ENCODE results near the gene SPI1. TPM values are rescaled to one million over a fixed set of nuclear protein-coding genes. Genes with fewer than 3 reads are reported as not detected.

SPI1 gene
- total RNA-seq, 1 donor from 2014 or later, result 5.0 TPM

DNA sequence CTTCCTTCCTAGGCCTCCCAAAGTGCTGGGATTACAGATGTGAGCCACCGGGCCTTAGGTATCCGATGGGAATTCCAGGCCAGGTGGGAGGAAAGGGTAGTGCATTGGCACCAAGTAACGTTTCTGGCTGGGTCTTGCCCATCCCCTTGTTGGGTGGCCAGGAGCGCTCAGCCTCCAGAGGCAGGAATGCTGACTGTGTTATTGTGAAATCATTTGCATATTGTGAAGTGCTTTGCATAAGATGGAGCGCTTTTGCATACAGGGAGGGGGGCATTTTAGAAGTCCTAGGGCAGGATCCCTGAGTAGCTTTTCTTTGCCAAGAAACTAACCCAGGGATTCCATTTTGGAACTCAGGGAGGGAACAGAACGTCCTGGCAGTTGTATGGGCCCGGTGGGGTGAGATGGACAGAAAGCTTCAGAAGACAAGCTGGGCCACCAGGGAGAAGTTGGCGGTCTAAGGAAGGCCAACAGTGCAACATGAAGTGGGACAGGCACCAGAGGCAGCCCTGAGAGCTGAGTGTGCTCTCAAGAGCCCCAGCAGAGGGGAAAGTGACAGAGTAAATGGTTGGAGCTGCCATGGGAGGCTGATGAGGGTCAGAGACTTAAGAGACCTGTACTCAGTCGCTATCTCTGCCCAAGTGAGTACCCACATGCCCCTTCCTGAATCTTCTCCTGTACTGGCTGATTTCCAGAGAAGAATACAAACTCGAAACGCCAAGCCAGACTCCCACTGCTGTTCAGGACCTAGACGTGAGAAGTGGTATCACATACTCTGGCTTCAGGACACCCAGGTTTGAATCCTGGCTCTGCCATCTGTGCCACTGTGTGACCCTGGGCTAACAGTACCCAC is 28.8 kb upstream of the SPI1 start:
- no peak for DNase-seq

DNA sequence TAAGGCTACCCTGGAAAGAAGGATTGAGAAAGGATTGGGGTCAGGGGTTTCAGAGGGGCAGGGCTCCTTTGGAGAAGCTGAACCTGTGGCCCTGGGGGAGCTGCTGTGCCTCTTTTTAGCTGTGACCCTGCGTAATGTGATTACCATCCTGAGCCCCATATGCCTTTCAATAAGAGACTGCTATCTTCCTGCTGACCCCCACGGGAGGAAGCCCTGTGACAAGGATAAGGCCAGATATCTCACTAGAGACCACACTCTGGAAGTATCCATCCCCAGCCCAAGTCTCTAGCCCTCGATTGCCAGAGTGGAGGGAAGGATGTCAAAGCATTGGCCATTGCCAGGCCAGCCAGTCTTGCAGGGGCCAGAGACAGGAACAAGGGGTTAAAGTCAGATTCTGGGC is 25.2 kb upstream of the SPI1 start:
- no peak for DNase-seq

GRCh38 chr11:47403135-47403534 is 24.8 kb upstream of the SPI1 start:
- DNase-seq, result no peak

DNA sequence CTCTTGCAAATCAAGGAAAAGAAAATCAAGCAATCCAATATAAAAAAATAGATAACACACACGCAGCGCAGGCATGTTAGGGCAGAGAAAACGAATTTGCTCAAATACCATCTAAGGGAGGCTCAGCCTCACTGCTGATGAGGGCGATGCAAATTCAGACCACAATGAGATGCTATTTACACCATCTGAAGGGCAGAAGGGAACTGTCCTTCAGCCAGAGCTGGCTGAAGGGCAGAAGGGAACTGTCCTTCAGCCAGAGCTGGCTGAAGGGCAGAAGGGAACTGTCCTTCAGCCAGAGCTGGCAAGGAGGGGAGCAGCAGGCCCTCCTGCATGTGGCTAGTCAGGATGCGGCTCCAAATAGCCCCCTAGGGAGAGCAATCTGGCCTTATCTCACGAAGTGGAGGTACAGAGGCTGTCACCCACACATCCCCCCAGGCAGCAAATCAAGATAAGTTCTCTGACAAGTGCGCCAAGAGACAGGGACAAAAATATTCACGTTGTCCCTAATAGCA is 22.5 kb upstream of the SPI1 start:
- DNase-seq, result no peak

GRCh38 chr11:47399860-47400767 is 21.8 kb upstream of the SPI1 start:
- peak; percentile 44 for DNase-seq

DNA sequence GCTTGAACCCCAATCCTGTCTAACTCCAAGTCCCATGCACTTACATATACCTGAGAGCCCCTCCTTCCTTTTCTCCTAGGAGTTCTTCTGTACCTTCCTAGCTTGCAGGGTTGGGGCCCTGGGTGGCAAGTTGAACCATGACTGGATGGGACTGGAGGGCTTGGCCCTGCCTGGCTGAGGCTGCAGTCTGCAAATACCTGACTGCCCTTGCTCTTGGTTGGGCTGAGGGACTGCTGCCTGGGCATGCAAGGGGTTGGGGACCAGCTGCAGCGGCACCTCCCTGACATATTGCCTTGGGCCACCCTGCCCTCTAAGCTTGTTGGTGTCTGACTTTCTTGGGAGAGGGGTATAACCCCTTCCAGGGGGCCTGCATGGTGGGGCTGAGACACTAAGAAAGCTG is 20.2 kb upstream of the SPI1 start:
- no peak for DNase-seq

- DNase-seq, result no peak
Measured at GRCh38 chr11:47398011-47398410, 19.7 kb upstream of the SPI1 start.

GRCh38 chr11:47396049-47396320 is 17.6 kb upstream of the SPI1 start:
- DNase-seq, result no peak

- DNase-seq, result no peak
Measured at GRCh38 chr11:47395223-47396048, 17.1 kb upstream of the SPI1 start.

- DNase-seq, result no peak
Measured at GRCh38 chr11:47394322-47395222, 16.2 kb upstream of the SPI1 start.

DNA sequence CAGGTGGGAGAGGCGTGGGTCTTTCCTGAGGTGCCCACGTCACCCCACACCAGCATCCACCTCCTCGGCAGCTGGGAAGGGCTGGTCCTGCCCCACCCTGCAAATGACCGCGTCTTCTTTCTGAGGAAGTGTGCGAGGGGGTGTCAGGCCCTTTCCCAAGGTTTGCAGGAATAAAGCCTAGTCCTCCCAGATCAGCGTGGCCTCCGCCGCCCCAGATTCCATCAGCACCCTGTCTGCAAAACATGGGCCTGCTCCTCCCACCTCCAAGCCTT is 15.6 kb upstream of the SPI1 start:
- DNase-seq, result no peak

GRCh38 chr11:47393163-47394049 is 15.1 kb upstream of the SPI1 start:
- peak; percentile 57 for DNase-seq

GRCh38 chr11:47392546-47393162 is 14.3 kb upstream of the SPI1 start:
- no peak for DNase-seq

- DNase-seq, result no peak
Measured at GRCh38 chr11:47391711-47392432, 13.5 kb upstream of the SPI1 start.

- no peak for DNase-seq
Measured at GRCh38 chr11:47391077-47391583, 12.8 kb upstream of the SPI1 start.

GRCh38 chr11:47390422-47390760 is 12.0 kb upstream of the SPI1 start:
- DNase-seq, result no peak

- DNase-seq, result no peak
Measured at GRCh38 chr11:47389577-47390421, 11.5 kb upstream of the SPI1 start.
